GM18861 (cell line): ENCODE data around the gene ATAD3C.

Source experiments
- ATAC-seq: cut with Tn5 transposase; IDR thresholded peaks from one replicate; pipeline ENCODE4 v1.9.1; 2021; ENCODE audit not compliant: unreplicated experiment

ATAD3C gene

DNA sequence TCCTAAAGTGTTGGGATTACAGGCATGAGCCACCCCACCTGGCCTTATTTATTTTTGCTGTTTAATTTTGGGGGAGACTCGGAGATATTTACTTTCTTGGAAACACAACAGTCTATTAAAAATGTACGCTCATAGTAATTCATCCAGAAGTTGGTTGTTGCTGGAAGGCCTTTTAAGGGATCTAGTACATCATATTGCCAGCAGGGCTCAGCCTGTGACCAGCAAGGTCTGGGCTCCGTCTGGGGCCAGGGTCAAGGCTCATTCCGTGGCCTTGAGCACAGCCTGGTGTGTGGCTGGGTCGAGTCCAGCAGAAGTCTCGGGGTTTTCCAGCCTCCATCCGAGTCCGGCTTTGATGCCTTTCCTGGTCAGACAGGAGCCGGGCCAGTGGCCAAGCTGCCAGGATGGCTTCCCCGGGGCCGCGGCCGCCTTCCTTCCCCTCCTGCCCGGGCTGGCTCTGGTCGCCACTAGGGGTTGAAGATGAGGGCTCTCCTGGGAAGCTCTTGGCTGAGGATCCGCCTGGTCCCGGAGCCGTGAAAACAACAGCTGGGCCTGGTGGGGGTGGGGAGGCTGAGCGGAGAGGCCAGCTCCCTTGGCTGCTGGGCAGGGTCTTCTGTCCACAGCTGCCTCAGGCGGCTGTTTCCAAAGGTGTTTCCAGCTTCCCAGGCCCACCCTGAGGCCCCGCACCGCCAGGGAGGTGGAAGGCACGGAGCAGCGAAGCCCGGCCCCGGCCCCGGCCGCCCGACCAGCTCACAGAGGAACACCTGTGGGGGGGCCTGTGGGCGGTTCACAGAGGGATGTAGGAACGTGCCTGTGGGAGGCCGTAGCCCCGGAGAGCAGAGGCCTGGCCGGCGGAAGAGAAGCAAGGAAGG, 19.1 kb upstream of the ATAD3C start:
- ATAC-seq, result no peak

DNA sequence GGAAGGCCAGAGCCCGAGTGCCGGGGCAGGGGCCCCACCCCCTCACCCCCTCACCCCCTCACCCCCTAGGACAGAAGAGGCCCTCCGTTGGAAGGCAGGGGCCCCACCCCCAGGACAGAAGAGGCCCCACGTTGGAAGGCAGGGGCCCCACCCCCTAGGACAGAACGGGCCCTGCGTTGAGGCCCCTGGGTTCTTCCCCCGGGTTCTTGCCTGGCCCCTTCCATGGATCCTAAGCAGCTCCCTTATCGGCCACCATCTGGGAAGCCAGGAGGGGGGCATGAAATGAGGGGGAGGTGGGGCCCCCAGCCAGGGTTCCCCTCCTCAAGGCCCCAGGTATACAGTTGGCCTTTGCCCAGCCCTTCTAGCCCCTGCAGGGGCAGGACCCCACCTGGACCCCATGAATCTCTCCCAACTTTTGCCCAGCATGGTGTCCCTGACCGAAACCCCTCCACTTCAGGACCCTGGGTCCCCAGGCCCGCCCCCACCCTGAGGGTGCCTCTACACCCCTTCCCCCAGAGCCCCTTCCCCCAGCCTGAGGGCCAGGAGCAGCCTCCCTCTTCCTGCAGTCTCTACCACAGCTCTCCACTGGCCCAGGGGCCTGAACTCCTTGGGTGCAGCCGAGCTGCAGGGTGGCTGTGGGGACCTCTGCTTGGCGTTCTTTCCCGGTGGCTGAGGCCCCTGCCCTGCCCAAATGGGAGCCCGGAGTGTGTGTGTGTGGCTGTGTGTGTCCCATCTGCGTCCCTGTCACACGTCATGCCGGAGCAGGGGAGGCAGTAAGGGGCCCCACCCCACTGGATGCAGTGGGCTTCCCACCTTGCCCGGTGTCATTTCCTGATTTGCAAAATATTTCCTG, 18.3 kb upstream of the ATAD3C start:
- no peak for ATAC-seq

DNA sequence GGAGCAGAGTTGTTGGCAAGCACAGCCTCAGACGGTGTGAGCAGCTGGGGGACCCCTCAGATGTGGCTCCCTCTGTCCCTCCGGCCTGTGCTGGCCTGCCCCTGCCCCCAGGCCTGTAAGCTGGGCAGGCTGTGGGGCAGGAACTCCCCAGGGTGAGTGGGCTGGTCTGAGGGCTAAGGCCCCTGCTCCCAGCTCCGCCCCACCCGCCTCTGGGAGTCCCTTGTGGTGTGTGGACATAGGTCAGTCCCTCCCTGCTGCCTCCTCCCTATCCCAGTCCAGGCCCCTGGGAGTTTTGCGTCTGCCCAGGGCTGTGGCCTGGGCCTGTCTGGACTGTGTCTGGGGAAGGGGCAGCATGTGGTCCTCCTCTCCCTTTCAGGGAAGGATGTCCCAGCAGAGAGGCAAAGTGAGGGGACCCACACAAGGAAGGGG, 17.6 kb upstream of the ATAD3C start:
- ATAC-seq, result no peak

DNA sequence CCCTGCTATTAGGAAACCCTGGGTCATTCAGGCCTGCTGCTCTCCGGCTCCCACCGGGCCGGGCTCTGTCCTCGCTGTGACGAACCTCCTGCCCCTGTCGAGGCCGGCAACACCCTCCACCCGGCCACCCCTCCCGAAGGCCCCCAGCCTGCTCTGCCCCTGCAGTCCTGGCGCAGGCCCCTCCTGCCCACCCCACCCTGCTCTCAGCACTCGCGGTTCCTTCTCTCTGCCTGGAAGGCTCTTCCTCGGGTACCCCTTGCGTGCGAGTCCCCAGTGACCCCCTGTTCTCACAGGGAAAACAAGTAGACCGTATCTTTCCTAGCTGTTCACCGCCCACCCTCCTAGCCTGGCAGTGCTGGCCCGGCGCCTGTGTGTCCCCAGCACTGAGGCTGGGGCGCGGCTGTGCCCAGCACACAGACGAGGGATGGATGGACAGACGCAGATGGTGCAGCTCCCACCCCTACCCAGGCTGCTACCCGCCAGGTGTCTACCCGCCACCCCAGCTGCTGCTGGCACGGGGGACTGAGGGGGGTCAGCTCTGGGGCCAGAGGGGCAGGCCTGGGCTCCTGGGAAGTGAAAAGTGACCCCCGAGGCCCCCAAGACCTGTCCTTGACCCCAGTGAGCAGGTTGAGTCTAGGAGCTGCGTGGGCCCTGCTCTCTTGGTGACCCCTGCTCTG, 17.1 kb upstream of the ATAD3C start:
- ATAC-seq, result no peak

DNA sequence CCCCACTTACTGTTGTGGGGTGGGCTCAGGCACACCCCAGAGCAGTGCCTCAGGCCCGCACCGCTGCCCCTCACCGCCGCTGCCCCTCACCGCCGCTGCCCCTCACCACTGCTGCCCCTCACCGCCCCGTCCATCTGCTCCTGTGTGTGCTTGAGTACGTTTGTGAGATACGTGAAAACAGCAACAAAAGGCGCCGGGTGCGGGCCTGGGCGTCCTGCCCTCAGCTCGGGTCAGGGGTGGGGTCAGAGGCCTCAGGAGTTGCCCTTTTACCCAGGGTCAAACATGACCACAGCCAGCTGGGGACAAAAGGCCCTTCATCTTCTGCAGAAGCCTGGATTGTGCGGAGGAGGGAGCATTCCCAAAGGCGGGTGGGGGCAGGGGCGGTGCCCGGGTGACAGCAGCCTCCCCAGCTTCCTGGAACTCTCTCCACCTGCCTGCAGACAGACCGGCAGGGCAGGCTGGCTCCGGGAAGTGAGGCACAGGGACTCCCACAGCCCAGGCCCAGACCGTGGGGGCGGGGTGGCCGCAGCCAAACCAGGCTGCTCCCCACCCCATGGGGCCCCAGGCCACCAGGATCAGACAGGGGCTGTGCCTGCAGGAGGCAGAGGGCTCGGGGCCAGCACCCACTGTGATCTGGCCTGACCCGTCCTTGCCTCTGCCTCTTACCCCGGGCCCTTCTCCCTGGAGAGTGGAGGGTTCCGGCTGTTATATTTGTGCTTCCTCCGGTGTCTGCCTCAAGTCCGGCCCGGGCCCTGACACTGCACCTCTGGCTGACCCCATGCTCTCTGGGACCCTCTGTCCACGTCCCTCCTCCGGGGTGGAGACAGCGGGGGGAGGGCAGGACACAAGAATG, 16.3 kb upstream of the ATAD3C start:
- ATAC-seq, result no peak

DNA sequence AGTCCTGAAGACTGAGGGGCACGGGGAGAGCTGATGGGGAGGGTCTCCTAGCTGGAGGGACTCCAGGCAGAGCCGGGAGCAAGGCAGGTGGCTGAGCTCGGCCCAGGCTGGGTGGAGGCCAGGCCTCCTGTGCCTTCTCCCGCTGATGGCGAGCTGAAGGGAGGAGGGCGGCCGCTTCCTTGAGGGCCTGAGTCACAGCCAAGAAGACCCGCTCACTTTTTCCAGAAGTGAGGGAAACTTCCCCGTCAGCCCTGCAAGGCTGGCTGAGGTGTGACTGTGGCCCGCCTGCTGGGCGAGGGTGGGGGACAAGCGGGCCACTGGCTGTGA, 15.7 kb upstream of the ATAD3C start:
- ATAC-seq, result no peak

DNA sequence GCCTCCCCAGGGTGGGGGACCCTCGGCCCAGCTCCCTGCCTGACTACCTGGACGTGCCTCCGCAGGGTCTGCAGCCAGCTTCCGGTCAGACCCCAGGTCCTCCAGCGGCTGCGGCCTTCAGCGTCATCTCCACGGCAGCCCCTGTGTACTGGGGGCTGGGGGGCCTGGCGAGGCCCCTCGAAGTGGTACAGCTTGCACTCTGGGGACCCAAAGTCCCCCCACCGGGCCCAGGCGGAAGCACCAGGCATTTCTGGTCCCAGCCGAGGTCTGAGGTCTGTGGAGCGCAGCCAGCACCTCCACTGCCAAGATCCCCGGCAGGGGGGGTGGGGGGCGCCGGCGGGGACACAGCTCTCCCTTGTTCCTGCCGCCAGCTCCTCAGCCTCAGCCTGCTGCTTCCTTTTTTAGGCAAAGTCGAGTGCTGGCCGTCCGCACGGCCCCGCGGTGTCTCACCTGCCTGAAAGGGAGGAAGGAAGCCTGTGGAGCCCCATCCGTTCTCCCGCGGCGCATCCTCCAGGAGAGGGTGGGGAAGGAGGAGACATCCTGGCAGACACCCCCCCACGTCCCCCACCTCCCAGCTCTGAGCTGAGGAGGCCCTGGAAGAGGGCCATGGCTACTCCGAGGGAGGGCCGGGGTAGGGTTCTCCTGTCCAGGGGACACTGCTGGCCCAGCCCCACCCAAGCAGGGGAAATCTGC, 15.2 kb upstream of the ATAD3C start:
- no peak for ATAC-seq

DNA sequence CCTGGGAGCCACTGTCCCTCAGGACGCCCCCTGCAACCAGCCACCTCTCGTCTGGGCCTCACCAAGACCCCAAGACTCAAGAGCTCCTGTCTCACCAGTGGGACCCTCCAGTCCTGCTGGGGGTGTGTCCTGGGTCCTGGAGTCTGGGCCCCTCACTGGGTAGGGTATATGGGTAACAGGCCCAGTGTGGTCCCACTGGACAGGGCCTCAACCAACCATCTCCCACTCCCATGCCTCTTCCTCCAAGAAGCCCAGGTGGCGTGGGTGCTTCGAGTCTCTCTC, 14.7 kb upstream of the ATAD3C start:
- no peak for ATAC-seq

DNA sequence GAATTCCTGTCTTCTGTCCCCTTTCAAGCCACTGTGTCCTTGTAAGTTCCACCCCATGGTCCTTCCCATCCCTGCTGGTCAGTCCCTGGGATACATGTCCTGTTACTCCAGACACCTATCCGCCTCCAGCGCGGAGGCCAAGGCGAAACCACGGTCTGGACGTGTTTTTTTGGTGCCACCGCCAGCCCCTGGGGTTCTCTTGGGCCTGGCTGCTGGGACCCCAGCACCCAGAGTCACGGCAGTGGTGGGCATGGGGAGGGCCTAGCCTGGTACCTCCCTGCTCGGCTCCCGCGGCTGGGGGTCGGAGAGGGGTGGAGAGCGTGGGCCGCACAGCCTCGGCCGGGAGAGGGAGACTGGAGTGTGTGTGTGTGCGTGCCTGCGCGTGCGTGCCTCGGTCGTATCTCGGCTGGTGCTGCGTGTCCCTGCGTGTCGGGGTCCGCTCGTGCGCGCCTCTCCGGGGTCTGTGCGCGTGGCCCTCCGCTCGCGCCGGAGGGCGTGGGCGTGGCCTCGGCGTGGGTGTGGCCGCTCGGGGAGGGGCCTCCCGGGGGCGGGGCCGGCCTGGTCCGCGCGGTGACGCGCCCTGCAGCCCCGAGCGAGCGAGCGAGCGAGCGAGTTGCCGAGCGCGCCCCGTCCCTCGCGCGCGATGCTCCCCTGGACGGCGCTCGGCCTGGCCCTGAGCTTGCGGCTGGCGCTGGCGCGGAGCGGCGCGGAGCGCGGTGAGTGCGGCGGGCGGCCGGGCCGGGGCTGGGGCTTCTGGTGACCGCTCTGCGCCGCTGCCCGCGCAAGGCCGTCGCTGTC, 14.2 kb upstream of the ATAD3C start, which contains the start of gene VWA1:
VWA1 (plus strand) TSS at position 585 of the 798 bp plus-strand sequence; CDS start at position 644, 59 bp downstream.
- ATAC-seq, result no peak

DNA sequence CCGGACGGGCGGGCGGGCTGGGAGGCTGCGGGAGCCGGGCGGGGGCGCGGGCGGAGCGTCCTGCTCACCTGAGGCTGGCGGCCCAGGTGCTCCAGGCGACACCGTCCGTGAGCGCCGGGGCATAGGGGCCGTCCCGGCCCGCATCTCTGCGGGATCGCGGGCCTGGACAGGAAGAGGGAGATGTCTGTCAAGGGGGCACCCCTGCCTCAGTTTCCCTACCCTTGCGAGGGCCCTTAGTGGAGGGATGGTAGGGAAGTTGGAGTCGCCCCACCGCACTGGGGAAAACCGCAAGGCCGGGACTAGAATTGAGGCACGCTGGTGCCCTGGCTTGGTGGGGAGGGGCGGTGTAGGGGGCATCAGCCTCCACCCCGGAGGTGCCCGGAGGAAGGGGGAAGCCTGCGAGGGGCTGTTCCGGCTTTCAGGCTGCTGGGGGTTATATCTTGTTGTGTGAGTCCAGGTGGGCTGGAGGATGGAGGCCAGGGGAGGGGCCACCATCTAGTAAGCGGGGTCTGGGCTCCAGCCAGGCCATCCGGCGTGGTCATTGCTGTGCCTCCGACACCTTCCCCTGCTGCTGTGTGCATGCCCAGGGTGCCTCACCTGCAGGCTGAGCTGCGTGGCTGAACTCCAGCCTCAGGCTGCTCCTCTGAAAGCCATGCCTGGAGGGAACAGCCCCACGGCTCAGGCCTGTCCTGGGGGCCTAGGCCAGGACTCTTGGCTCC, 13.4 kb upstream of the ATAD3C start:
- ATAC-seq, result no peak

DNA sequence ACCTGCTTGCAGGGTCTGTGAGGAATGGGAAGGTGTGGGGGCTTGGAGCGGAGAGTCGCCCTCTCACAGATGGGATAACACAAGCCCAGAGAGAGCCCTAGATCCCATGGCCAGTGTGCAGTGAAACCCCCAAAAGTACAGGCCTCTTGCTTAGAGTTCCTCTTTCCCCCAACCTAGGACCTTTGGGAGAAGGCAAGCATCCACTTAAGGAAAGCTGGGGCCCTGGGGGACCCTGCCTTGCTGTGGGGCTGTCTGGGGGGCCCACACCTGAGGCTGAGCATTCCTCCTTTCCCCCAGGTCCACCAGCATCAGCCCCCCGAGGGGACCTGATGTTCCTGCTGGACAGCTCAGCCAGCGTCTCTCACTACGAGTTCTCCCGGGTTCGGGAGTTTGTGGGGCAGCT, 12.9 kb upstream of the ATAD3C start:
- ATAC-seq, result no peak

DNA sequence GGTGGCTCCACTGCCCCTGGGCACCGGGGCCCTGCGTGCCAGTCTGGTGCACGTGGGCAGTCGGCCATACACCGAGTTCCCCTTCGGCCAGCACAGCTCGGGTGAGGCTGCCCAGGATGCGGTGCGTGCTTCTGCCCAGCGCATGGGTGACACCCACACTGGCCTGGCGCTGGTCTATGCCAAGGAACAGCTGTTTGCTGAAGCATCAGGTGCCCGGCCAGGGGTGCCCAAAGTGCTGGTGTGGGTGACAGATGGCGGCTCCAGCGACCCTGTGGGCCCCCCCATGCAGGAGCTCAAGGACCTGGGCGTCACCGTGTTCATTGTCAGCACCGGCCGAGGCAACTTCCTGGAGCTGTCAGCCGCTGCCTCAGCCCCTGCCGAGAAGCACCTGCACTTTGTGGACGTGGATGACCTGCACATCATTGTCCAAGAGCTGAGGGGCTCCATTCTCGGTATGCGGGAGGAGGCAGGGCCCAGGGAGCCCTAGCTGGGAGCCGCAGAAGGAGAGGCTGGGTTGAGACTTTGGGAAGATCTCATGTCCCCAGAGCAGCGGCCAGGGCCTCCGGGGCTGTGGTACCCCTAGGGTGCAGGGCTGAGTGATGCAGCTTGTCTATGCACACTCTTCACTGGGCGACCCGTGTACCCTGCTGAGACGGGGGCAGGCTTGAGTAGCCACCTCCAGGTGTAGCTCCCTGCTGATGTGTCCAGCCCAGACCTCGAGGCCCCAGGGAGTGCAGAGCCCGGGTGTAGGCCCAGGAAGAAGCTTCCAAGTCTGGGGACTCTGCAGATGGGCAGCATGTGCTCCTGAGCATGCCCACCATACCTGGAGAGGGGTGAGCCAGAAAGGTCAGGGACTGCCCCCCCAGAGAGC, 12.2 kb upstream of the ATAD3C start:
- no peak for ATAC-seq

DNA sequence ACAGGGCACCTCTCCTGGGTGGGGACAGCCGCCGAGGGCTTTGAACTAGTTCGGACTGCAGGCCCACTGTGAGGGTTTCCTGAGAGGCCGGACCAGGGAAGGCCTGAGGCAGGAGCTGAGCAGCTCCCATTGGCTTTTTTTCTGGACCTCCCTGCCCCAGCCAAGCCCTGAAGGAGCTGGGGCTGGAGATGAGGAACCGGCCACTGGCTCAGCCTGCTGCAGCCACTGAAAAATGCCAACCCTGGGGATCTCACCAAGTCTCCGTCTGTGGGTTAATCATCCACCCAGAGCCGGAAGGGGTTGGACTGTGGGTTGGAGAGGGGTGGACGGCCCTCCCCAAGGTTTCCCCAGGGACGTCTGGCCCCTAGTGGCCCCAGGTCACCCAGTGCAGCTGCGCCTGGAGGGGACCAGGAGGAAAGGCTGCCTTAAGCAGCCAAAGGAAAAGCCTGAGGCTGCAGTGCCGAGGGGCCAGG, 11.5 kb upstream of the ATAD3C start:
- ATAC-seq, result peak; percentile 48

DNA sequence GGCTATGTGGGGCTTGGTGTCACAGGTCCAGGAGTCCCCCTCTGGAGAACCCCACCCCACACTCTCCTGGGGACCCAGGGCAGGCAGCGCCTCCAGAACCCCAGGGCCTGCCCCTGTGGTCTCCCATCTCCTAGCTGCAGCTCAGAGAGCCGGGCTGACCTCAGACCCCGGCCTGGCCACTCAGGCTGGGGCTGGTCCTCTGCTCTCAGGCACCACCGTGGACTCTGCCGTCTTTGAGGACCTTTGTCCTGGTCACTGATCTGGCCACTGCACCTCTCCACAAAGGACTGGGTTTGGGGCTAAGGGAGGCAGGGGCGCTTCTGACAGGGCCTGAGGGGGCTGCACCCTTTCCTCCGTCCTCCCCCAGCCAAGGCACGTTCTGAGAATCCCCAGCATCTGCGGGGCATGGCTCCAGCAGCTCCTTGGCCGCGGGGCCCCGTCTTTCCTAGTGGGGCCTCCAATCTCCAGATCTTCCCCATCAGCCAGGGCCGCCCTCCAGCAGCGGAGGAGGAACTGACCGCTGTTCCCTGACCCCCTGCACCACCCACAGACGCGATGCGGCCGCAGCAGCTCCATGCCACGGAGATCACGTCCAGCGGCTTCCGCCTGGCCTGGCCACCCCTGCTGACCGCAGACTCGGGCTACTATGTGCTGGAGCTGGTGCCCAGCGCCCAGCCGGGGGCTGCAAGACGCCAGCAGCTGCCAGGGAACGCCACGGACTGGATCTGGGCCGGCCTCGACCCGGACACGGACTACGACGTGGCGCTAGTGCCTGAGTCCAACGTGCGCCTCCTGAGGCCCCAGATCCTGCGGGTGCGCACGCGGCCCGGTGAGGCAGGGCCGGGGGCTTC, 10.7 kb upstream of the ATAD3C start:
- ATAC-seq, result no peak

DNA sequence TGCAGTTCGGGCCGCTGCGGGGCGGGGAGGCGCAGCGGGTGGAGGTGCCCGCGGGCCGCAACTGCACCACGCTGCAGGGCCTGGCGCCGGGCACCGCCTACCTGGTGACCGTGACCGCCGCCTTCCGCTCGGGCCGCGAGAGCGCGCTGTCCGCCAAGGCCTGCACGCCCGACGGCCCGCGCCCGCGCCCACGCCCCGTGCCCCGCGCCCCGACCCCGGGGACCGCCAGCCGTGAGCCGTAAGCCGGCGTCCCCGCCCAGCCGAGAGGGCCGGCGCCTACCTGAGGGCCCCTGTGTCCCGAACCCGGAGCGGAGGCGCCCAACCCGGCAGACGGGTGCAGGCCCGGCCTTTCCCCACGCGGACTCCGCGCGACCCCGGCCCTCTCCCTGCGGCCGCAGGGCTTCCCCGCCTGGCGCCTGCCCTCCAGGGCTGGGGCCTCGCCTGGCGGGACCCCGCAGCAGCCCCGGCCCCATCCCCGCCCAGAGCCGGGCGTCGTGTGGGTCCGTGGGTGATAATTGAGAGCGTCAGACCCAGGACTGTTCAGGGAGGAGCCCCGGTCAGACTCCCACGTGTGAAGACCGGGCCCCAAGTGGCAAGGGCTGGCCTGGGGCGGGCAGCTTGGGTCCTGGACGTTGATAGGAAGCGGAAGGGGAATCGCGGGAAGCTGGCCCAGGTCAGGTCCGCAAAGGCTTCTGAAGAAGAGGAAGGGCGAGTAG, 9.8 kb upstream of the ATAD3C start:
- no peak for ATAC-seq
